Peyer's patch (tissue), 4 donors: ENCODE results near the gene ERC2.

Source experiments
- CTCF ChIP-seq, 6 experiments: fragments of 450-650 bp in 4 of 6; fragments of 200-600 bp in 2 of 6; sonication (generic) in 1 of 6; IDR thresholded peaks; one replicate each; pipeline ENCODE4 v1.5.1; 2017 to 2019; ENCODE audit warnings: antibody characterized with exemption in 6 of 6, mild to moderate bottlenecking in 3 of 6, moderate library complexity in 1 of 6
- POLR2A ChIP-seq, 2 donors: fragments of 450-650 bp; IDR thresholded peaks; one replicate each; pipeline ENCODE4 v1.5.1; 2017; ENCODE audit warnings: antibody characterized with exemption in 2 of 2, mild to moderate bottlenecking in 2 of 2, moderate library complexity in 2 of 2

GRCh38 chr3:55942868-55943267, 525.4 kb downstream of the ERC2 start:
- TF ChIP-seq CTCF (IDR thresholded peaks at IDR 0.05) (no peak), POLR2A (IDR thresholded peaks at IDR 0.05) (no peak)
